Measurements from ENCODE around the gene ATP5MC2. TPM values are rescaled to one million over a fixed set of nuclear protein-coding genes. Genes with fewer than 3 reads are reported as not detected.
"Not testable (repeated sequence)": the region's sequence is repeated elsewhere in the genome, so short reads cannot be mapped to it uniquely, and the experiment has no call there.

The ATP5MC2 gene
- total RNA-seq, 2 experiments from 2014 or later: 274 to 286 TPM

- peaks cover 1% of the 10 kb centered on the region for H3K36me3 Mint-ChIP-seq
- H3K27ac Mint-ChIP-seq: no peak overlapping the region
- no peak for DNase-seq
- peaks cover 2% of the 10 kb centered on the region for H3K9me3 Mint-ChIP-seq
- H3K27me3 Mint-ChIP-seq: no peaks in the 10 kb centered on the region
- H3K4me1 Mint-ChIP-seq: no peaks in the 10 kb centered on the region
- H3K4me3 Mint-ChIP-seq: no peak overlapping the region
These were observed 31.8 kb downstream of the ATP5MC2 start for GRCh38 chr12:53644133-53644532.

- H3K9me3 Mint-ChIP-seq: peaks cover 2% of the 10 kb centered on the region
- no peaks in the 10 kb centered on the region for H3K27me3 Mint-ChIP-seq
- no peak for DNase-seq
- no peaks in the 10 kb centered on the region for H3K4me1 Mint-ChIP-seq
- H3K27ac Mint-ChIP-seq: no peak overlapping the region
- H3K4me3 Mint-ChIP-seq: no peak overlapping the region
- H3K36me3 Mint-ChIP-seq: peaks cover 1% of the 10 kb centered on the region
These were observed 32.5 kb downstream of the ATP5MC2 start for GRCh38 chr12:53643232-53643979.

- no peak overlapping the region for H3K27ac Mint-ChIP-seq
- H3K4me1 Mint-ChIP-seq: no peaks in the 10 kb centered on the region
- H3K27me3 Mint-ChIP-seq: no peaks in the 10 kb centered on the region
- H3K4me3 Mint-ChIP-seq: no peak overlapping the region
- no peak for DNase-seq
- H3K9me3 Mint-ChIP-seq: no peaks in the 10 kb centered on the region
- H3K36me3 Mint-ChIP-seq: no peaks in the 10 kb centered on the region
These were observed 37.8 kb downstream of the ATP5MC2 start for GRCh38 chr12:53638057-53638456.

DNA sequence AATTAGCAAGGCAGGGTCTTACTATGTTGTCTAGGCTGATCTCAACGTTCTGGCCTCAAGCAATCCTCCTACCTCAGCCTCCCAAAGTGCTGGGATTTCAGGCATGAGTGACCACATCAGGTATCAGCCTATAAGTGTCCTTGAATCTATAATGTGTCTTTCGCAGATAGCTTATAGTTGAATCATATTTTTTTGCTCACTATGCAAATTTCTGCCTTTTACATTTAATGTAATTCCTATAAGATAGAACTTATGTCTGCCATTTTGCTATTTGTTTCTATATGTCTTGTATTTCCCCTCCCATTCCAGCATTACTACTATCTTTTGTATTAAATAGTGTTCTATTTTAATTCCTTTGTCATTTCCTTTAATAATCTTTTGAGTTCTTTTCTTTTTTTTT, 39.2 kb downstream of the ATP5MC2 start:
- no peaks in the 10 kb centered on the region for H3K4me1 Mint-ChIP-seq
- H3K4me3 Mint-ChIP-seq: no peak overlapping the region
- no peak overlapping the region for H3K27ac Mint-ChIP-seq
- H3K9me3 Mint-ChIP-seq: no peaks in the 10 kb centered on the region
- peaks cover 2% of the 10 kb centered on the region for H3K36me3 Mint-ChIP-seq
- no peaks in the 10 kb centered on the region for H3K27me3 Mint-ChIP-seq
- DNase-seq: no peak

DNA sequence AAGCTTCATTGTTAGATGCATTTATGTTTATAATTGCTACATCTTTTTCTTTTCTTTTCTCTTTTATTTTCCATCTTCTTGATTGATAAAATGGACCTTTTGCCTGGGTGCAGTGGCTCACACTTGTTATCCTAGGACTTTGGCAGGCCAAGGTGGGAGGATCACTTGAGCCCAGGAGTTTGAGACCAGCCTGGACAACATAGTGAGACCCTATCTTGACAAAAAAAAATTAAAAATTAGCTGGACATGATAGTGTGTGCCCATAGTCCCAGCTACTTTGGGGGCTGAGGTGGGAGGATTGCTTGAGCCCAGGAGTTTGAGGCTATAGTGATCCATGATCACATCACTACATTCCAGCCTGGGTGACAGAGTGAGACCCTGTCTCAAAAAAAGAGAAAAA, 40.2 kb downstream of the ATP5MC2 start:
- not testable (repeated sequence) for DNase-seq, H3K4me3 Mint-ChIP-seq, H3K27ac Mint-ChIP-seq, H3K9me3 Mint-ChIP-seq, H3K27me3 Mint-ChIP-seq, H3K4me1 Mint-ChIP-seq, H3K36me3 Mint-ChIP-seq

- Mint-ChIP-seq H3K9me3 (no peaks in the 10 kb centered on the region), H3K4me1 (peaks cover 6% of the 10 kb centered on the region), H3K36me3 (peaks cover 2% of the 10 kb centered on the region), H3K27ac (no peak overlapping the region), H3K27me3 (no peaks in the 10 kb centered on the region), H3K4me3 (no peak overlapping the region)
- no peak for DNase-seq
These were observed 44.2 kb downstream of the ATP5MC2 start for GRCh38 chr12:53631721-53632120.

GRCh38 chr12:53627919-53628318, 48.0 kb downstream of the ATP5MC2 start:
- H3K27me3 Mint-ChIP-seq: no peaks in the 10 kb centered on the region
- peaks cover 5% of the 10 kb centered on the region for H3K36me3 Mint-ChIP-seq
- no peaks in the 10 kb centered on the region for H3K9me3 Mint-ChIP-seq
- no peak for DNase-seq
- H3K4me1 Mint-ChIP-seq: peaks cover 30% of the 10 kb centered on the region
- H3K27ac Mint-ChIP-seq: no peak overlapping the region
- no peak overlapping the region for H3K4me3 Mint-ChIP-seq

DNA sequence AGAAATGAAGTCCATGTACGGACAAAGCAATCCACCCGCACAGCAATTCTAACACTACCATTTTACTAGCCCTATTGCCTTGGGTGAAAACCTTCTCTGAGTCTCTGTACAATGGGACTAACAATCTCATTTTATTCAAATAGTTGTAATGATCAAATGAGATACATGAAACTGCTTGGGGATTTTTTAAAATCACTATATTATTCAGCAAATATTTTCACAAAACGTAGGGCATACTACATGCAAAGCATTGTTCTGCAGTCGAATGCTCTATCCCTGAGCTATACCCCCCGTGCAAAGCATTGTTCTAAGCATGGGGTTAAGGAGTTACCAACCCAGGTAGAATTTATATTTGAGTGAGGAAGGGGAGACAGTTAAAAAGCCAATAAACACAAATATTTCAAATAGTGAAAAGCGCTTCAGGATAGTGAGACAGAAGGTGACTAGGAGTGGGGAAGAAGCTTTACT, 49.1 kb downstream of the ATP5MC2 start:
- Mint-ChIP-seq H3K27me3 (no peaks in the 10 kb centered on the region), H3K36me3 (peaks cover 5% of the 10 kb centered on the region), H3K9me3 (no peaks in the 10 kb centered on the region), H3K4me1 (peaks cover 34% of the 10 kb centered on the region), H3K27ac (peak overlapping the region; percentile 93), H3K4me3 (peak overlapping the region; percentile 96)
- no peak for DNase-seq

DNA sequence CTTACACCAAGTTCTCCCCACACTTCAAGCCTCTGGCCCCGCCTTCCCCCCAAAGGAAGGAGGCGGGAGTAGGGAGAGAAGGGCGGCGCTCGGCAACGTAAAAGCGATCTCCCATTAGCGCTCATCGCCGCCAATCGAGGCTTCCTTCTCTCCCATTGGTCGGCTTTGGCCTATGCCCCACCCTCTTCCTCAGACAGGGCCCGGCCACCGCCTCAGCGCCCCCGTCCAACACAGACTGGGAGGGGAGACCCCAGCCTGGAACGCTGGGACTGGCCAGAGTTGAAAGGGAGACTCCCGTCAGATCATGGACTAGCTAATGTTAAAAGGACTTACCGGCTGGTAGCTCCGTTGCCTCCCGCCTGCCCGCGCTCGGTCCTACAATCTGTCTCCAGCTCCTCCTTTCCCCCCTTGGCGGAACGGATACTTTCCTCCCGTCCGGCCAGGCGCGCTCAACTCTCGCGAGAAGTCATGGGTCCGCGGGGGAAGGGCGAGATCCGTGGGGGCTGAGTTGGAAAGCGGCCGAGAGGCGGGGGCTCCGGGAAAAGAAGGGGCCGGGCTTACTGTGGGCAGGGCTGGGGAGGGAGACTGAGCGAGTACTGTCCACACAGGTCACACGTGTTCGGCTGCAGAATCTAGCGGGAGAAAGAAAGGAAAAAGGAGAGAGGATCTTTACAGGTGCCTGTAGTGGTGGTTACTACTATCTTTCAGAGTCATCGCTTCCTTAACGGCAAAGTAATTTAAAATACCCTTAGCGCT, 49.8 kb downstream of the ATP5MC2 start, which contains the start of gene ATF7:
ATF7 (minus strand) TSS at position 437 of the 756 bp plus-strand sequence. CDS start 25,382 bp downstream, outside the sequence.
- H3K27me3 Mint-ChIP-seq: no peaks in the 10 kb centered on the region
- H3K4me1 Mint-ChIP-seq: peaks cover 37% of the 10 kb centered on the region
- H3K36me3 Mint-ChIP-seq: peaks cover 7% of the 10 kb centered on the region
- H3K9me3 Mint-ChIP-seq: no peaks in the 10 kb centered on the region
- H3K4me3 Mint-ChIP-seq: peak within 1 kb of the TSS; percentile 96
- peak; percentile 98 for DNase-seq
- H3K27ac Mint-ChIP-seq: peak within 1 kb of the TSS; percentile 93

DNA sequence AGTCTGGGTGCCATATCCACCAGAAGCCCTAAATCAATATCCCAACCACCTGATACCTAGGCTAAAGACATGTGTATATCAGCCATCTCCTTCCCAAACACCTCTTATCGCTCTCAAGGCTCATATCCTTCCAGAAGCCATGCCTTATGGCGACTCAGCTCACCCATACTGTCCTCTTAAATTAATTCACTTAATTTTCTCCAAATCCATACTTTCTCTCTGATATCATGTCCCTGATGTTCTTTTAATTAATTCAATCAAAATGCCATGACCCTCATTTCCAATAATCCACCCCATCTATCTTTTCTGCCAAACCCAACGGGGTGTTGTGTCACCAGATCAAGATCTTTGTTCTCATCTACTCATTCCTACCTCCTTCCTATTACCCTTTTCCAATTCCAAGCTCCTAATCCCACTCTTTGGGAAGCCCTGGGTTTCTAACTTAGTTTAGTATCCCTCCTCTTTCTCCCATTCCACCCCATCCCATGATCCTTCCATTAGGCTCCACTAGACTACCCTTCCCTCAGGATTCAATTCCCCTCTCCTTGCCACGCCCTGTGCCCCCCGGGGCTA, 50.4 kb downstream of the ATP5MC2 start:
- H3K27me3 Mint-ChIP-seq: no peaks in the 10 kb centered on the region
- DNase-seq: no peak
- peak overlapping the region; percentile 96 for H3K4me3 Mint-ChIP-seq
- H3K4me1 Mint-ChIP-seq: peaks cover 37% of the 10 kb centered on the region
- H3K36me3 Mint-ChIP-seq: peaks cover 7% of the 10 kb centered on the region
- H3K9me3 Mint-ChIP-seq: no peaks in the 10 kb centered on the region
- peak overlapping the region; percentile 93 for H3K27ac Mint-ChIP-seq

DNA sequence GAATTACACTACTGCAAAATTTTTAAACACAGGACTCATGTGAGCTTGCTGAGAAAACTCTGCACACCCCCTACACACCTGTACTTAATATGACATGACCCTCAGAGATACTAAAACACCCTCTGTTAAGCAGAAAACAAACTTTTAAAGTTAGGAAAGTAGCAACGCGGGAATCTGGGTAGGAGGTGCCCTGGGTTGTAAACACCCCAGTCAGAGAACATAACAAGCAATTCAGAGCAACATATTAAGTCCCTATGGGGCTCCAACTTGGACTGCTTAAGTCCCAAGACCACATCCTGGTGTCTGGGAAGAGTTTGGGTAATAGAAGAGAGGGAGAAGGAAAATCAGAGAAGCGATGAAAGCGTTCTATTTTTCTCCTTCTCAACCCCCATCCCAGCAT, 50.9 kb downstream of the ATP5MC2 start:
- peak overlapping the region; percentile 93 for H3K27ac Mint-ChIP-seq
- peaks cover 37% of the 10 kb centered on the region for H3K4me1 Mint-ChIP-seq
- no peak for DNase-seq
- H3K27me3 Mint-ChIP-seq: no peaks in the 10 kb centered on the region
- H3K36me3 Mint-ChIP-seq: peaks cover 7% of the 10 kb centered on the region
- H3K4me3 Mint-ChIP-seq: peak overlapping the region; percentile 96
- no peaks in the 10 kb centered on the region for H3K9me3 Mint-ChIP-seq

DNA sequence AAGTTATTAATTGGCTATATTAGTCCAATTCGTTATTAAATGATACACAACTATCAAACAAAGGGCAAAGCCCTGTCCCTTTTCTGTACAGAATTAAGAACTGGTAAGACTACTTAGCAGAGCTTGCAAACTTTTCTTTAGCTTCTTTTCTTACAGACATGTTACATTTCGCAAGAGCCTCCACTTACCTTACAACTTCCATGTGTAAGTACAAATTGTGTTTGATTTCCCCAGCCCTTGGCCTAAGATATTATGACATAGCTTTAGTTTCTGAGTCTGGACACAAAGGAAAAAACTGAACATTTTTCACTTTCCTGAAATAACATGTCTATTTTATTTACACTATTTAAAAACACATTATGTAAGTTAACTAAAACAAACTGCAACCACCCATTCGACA, 51.4 kb downstream of the ATP5MC2 start:
- Mint-ChIP-seq H3K4me1 (peaks cover 37% of the 10 kb centered on the region), H3K27me3 (no peaks in the 10 kb centered on the region), H3K9me3 (no peaks in the 10 kb centered on the region), H3K27ac (no peak overlapping the region), H3K4me3 (peak overlapping the region; percentile 96), H3K36me3 (peaks cover 7% of the 10 kb centered on the region)
- DNase-seq: no peak

DNA sequence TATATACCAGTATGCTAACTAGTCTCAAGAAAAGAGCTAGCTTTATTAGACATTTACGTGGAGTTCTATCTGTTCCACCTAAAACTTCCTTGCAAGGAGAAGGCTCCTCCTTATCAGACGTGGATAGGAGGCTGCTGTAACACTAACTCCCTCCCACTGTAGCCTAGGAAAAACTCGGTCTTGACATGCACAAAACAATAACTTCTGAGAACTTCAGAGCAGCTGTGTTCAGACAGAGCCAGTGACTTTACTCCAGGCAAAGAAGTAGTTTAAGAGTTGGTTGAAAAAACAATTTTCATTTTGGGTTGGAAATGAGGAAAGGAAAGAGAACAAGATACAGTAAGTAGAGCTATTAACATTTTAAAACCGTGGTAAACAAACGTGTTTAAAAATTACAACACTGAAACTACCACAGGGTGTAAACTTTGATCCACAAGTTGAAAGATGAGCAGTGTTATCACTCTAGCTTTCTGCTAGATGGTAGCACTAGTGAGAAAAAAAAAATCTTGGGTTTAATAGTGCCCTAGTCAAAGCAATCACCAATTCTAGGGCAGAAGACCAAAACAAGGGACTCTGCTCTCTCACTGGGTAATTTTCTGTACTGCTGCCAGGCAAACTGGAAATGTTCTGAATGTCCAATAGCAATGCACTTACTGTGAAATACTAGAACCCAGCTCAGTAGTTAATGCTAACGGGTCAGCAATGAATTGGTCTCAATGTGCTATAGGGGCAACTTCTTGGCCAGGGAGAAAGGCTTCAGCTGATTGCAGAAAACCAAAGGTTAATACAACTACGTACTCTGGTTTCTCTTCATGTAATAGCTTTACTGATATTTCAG, 52.1 kb downstream of the ATP5MC2 start:
- H3K9me3 Mint-ChIP-seq: no peaks in the 10 kb centered on the region
- DNase-seq: no peak
- no peaks in the 10 kb centered on the region for H3K27me3 Mint-ChIP-seq
- peaks cover 7% of the 10 kb centered on the region for H3K36me3 Mint-ChIP-seq
- H3K4me1 Mint-ChIP-seq: peaks cover 39% of the 10 kb centered on the region
- H3K27ac Mint-ChIP-seq: no peak overlapping the region
- peak overlapping the region; percentile 96 for H3K4me3 Mint-ChIP-seq

DNA sequence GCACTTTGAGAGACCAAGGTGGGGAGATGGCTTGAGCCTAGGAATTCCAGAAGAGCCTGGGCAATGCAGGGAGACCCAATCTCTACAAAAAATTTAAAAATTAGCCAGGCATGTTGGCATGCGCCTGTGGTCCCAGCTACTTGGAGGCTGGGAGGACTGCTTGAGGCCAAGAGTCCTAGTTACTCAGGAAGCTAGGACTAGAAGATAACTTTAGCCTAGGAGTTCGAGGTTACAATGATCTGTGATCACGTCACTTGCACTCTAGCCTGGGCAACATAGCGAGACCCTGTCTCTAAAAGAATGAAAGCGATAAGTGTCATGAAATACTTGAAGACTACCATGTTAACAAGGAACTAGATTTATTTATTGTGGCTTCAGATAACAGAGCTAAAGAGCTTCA, 53.2 kb downstream of the ATP5MC2 start:
- DNase-seq: no peak
- Mint-ChIP-seq H3K4me3 (no peak overlapping the region), H3K9me3 (no peaks in the 10 kb centered on the region), H3K27ac (no peak overlapping the region), H3K36me3 (peaks cover 12% of the 10 kb centered on the region), H3K27me3 (no peaks in the 10 kb centered on the region), H3K4me1 (peaks cover 50% of the 10 kb centered on the region)

All from activated naive CD8-positive, alpha-beta T cell treated with anti-CD3 and anti-CD28 coated beads for 36 hours (primary cell).